Spleen (tissue), 7 donors: ENCODE data around the gene KIAA0408.

Experiments
- POLR2A ChIP-seq, 3 donors: fragments of 450-650 bp; IDR thresholded peaks; one replicate each; pipeline ENCODE4 v1.5.1; 2017; ENCODE audit warnings: antibody characterized with exemption in 3 of 3, mild to moderate bottlenecking in 1 of 3
- POLR2AphosphoS5 ChIP-seq, 3 donors: sonication (generic); formaldehyde crosslinking; IDR thresholded peaks; one replicate each; pipeline ENCODE4 v1.5.1; 2017; ENCODE audit warnings: antibody characterized with exemption in 3 of 3
- TF ChIP-seq, protein P1 (sequence below), 11 experiments: fragments of 200-600 bp in 7 of 11; fragments of 450-650 bp in 4 of 11; sonication (generic) in 4 of 11; IDR thresholded peaks in 8 of 11; conservative IDR thresholded peaks in 3 of 11; 1 replicate in 7 of 11; 2 replicates in 4 of 11; pipeline versions ENCODE4 v1.4.0 to v1.8.0; 2016 to 2021; ENCODE audit warnings: antibody characterized with exemption in 11 of 11, inconsistent platforms in 4 of 11, mild to moderate bottlenecking in 1 of 11
- donor health status: DM: no; HTN: no; CAD: no; lungs with moderate emphysema.
- donor health status: DM: no; HTN: no; CAD: no.
- donor health status: DM: no; HTN: no; CAD: no.

DNA sequence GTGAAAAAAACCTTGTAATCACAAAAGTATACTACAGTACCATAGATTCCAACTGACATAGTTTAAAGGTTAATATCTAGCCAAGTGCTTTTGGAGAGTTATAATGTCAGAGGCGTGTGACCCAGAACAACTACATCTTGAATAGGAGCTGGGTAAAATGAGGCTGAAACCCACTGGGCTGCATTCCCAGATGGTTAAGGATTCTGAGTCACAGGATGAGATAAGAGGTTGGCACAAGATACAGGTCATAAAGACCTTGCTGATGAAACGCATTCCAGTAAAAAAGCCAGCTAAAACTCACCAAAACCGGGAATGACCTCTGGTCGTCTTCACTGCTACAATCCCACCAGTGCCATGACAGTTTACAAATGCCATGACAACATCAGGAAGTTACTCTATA, 22.4 kb upstream of the KIAA0408 start:
- TF ChIP-seq POLR2AphosphoS5 (IDR thresholded peaks at IDR 0.05) (no peak), POLR2A (IDR thresholded peaks at IDR 0.05) (no peak)
- TF ChIP-seq, protein P1, sequence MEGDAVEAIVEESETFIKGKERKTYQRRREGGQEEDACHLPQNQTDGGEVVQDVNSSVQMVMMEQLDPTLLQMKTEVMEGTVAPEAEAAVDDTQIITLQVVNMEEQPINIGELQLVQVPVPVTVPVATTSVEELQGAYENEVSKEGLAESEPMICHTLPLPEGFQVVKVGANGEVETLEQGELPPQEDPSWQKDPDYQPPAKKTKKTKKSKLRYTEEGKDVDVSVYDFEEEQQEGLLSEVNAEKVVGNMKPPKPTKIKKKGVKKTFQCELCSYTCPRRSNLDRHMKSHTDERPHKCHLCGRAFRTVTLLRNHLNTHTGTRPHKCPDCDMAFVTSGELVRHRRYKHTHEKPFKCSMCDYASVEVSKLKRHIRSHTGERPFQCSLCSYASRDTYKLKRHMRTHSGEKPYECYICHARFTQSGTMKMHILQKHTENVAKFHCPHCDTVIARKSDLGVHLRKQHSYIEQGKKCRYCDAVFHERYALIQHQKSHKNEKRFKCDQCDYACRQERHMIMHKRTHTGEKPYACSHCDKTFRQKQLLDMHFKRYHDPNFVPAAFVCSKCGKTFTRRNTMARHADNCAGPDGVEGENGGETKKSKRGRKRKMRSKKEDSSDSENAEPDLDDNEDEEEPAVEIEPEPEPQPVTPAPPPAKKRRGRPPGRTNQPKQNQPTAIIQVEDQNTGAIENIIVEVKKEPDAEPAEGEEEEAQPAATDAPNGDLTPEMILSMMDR (IDR thresholded peaks at IDR 0.05 in 8 of 11, conservative IDR thresholded peaks at IDR 0.05 in 3 of 11) = no peak
